D721Med (cell line): ENCODE results near the gene MEIS3.
A peak's percentile ranks its signal among the peaks of the same experiment; 100 is the strongest.

Experiments
- DNase-seq: peaks from one replicate; pipeline ENCODE4 v3.0.0; 2011; ENCODE audit warnings: low spot score; ENCODE audit not compliant: insufficient read length
- FAIRE-seq: peaks from 2 replicates; lab custom pipeline; 2011; peaks lifted over from hg19 to GRCh38; lab: Jason Lieb, UNC
- CTCF ChIP-seq: IDR thresholded peaks from 2 replicates; pipeline ENCODE4 v1.5.1; 2012; ENCODE audit warnings: mild to moderate bottlenecking, control low read depth; ENCODE audit not compliant: insufficient read depth; ENCODE audit errors: missing control alignments

MEIS3 gene

GRCh38 chr19:47405854-47406417, 13.4 kb downstream of the MEIS3 start:
- no peak for TF ChIP-seq CTCF

DNA sequence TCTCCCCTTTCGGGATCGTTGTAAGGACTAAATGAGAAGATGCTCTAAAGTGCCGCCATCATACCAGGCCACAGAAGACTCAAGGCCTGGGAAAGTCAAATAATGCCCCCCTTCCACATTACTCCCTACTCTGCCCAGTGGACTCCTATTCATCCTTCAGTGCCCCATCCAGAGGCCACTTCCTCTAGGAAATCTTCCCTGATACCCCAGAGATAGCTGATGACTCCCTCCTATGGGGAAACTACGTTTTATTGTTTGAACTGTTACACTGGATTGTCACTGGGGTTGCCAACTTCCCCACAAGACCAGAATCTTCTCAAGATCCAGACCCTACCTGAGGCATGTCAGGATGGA, 14.2 kb downstream of the MEIS3 start:
- no peak for TF ChIP-seq CTCF
- FAIRE-seq (no peak), DNase-seq (peak; percentile 1)

More at GRCh38 chr19:47405854-47406417, 13.4 kb downstream of the MEIS3 start:
- FAIRE-seq, result no peak
- DNase-seq, result peak; percentile 4

DNA sequence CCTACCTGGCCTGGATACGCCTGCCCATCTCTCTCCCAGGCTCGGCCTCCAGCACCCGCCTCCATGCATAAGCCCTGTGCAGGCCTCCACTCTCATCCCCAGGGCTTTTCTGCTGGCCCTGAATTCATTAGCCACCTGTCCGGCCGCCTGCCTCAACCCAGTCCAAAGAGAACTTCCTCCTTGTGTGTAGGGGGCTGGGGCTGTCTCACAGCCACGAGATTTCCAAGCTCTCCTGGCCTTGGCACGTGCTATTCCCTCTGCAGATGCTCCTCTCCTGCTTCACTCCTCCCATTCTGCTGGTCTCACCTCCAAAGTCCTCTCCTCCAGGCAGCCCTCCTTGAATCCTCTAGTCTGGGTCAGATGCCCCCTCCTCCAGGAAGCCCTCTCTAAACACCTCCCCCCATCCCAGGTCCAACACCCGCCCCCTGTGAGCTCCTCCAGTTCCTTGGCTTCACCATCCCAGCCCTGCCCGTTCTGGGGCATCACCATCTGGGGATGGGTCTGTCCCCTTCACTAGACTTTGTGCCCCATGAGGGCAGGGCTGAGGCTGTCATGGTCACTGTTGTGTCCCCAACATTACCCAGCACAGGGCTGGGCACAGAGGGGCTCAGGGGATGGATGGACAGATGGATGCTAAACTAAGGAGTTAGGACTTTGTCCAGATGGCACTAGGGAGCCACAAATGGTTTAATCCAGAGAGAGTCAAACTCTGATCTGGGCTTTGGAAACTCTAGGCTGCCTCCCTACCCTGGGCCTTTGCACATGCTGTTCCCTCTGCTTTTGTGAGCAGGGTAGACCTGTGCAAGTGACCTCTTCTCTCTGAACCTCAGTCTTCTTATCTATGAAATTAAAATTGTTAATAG, 14.8 kb downstream of the MEIS3 start:
- FAIRE-seq, result no peak
- TF ChIP-seq CTCF, result no peak
- DNase-seq, result peak; percentile 9

- no peak for TF ChIP-seq CTCF
- FAIRE-seq (no peak), DNase-seq (no peak)
Observed at GRCh38 chr19:47402504-47402903, 16.8 kb downstream of the MEIS3 start.

- FAIRE-seq (no peak), DNase-seq (no peak)
- TF ChIP-seq CTCF, result no peak
Observed at GRCh38 chr19:47398707-47399597, 20.4 kb downstream of the MEIS3 start.

DNA sequence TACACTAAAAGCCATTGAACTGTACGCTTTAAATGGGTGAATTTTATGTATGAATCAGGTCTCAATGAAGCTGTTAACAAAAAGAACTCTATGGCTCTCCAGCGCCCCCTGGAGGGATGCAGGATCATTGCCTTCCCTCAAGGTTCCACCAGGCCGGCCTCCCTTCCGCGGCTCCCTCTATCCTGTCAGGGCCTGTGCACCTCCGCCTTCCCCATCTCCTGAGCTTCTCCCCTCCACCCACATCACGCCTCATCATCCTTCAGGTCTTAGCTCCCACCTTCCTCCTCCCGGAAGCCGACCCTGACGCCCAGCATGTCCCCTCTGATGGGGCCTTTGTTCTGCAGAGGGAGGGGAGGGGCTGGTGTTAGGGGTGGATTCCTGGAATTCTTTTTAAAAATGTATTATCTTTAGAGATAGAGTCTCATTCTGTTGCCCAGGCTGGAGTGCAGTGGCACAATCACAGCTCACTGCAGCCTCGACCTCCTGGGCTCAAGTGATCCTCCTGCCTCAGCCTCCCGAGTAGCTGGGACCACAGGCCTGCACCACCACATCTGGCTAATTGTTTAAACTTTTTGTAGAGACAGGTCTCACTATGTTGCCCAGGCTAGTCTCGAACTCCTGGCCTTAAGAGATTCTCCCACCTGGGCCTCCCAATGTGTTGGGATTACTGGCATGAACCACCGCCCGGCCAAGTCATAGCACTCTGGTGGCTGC, 27.7 kb downstream of the MEIS3 start:
- no peak for FAIRE-seq

More for the DNA sequence above, 27.7 kb downstream of the MEIS3 start:
- DNase-seq, result no peak
- peak; percentile 79 for TF ChIP-seq CTCF
